GM18861 (cell line): Measurements from ENCODE around the gene MT1HL1.
"Not testable (repeated sequence)": the region's sequence is repeated elsewhere in the genome, so short reads cannot be mapped to it uniquely, and the experiment has no call there.

Experiments
- ATAC-seq: cut with Tn5 transposase; IDR thresholded peaks from one replicate; pipeline ENCODE4 v1.9.1; 2021; ENCODE audit not compliant: unreplicated experiment

Gene MT1HL1

DNA sequence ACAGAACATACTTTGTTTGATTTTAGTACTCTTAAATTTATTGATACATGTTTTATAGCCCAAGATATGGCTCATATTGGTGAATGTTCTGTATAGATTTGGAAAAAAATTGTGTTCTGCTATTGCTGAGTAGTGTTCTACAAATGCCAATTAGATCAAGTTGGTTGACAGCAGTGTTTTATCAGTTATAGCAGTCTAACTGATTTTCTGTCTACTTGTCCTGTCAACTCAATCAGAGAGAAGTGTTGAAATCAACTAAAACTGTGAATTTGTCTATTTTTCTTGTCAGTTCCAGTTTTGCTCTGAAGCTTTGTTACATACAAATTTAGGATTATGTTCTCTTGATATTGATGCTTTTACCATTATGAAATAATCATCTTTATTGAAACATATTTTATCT is 14.7 kb upstream of the MT1HL1 start:
- ATAC-seq, result no peak

DNA sequence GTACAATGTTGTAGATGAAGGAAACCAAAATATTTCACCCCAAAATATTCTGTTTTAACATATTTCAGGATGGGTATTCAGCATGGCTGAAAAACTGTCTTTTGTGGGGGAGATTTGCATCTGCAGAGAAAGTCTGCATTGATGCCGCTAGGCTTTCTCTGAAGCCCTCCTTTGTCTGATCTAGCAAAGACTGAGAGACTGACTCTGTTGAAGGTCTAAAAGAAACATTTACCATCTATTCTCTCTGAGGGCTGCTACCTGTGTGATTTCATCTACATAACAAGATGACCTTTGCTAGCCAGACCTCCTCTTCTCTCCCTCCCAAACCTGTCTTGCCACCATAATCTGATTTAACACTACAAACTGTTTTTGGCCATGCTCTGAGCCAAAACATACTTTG is 12.4 kb upstream of the MT1HL1 start:
- ATAC-seq, result no peak

DNA sequence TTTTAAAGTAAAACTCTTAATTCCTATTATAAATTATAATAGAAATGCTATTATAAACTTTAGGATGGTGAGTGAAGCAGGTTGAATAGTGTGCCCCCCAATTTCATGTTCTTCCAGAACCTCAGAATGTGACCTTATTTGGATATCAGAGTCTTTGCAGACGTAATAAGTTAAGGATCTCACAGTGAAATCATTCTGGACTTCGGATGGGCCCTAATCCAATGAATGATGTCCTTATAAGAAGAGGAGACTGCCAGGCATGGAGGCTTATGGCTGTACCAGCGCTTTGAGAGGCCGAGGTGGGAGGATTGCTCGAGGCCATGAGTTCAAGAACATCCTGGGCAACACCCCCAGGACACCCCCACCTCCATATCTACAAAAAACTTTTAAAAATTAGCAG is 9.4 kb upstream of the MT1HL1 start:
- no peak for ATAC-seq

DNA sequence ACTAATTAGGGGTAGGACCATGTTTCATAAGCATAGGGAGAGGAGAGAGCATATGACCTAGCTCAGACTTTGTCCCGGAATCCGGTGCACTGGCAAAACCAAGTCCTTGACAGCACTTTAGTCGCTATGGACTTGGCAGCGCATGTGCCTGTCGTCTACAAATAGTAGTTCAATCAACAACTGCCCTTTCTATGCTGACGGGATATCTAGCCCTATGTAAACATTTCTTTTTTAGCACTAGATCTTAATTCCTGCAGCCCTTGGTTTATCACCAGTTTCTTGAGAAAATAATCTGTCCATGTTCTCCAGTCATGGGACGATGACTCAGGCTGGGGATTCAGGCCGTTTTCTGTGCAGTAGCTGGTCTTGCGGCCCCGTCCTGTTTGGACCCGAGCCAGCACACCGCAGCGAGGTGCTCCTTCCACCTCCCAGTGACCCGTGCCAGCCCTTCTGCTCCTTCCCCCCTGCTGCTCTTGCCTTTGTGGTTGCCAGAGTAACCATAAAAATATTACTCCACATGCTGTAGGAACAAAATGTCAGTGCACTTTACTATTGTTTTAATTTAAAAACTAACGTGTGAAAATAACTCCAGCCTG is 8.6 kb upstream of the MT1HL1 start:
- ATAC-seq, result no peak

DNA sequence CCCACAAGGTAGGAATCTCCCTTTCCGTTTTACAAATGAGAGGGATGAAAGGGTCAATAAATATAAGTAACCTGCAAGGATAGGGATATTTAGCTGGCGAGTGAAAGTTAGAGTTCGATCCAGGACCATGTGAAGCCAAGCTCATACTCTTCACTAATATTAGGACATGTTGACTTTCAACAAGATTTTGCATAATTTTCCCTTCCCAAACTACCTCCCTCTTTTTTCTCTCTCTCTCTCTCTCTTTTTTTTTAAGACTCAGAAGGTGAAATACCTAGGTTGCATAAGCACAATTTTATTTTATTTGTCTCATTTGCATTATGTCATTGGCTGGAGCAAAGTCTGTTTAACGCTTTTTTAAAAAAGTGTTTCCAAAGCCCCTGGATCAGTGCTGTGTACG is 8.1 kb upstream of the MT1HL1 start:
- ATAC-seq, result no peak

DNA sequence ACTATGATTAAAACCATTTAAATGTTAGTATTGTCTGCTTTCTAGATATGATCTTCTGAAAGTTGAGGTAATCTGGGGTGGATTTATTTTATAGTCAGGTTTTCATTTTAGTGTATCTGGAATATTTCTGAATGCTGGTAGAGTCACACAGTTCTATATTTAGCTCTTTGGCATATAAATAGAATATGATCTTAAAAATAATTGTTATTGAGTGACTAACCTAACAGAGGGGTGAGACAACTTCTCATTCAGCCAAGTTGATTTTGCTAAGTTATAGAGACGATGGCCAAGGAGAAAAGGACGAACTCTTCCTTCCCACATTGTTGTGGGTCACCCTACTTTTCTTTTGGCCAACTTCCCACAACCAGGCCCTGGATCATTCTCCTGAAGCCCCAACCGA is 7.2 kb upstream of the MT1HL1 start:
- ATAC-seq, result no peak

DNA sequence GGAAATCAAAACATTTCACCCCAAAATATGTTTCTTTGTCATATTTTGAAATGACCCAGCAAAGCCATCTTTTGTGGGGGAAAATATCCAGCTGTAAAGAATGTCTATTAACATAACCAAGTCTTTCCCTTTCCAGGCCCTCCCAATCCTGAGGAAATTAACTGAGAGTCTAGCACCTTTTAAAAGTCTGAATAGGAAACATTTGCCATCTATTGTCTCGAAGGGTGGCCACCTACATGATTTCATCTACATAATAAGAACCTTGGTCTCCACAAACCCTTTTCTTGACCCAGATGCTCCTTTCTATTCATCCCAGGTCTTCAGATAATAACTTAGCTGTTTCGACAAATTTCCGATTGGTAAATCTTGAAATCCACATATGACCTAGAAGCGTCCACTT is 5.4 kb upstream of the MT1HL1 start:
- no peak for ATAC-seq

DNA sequence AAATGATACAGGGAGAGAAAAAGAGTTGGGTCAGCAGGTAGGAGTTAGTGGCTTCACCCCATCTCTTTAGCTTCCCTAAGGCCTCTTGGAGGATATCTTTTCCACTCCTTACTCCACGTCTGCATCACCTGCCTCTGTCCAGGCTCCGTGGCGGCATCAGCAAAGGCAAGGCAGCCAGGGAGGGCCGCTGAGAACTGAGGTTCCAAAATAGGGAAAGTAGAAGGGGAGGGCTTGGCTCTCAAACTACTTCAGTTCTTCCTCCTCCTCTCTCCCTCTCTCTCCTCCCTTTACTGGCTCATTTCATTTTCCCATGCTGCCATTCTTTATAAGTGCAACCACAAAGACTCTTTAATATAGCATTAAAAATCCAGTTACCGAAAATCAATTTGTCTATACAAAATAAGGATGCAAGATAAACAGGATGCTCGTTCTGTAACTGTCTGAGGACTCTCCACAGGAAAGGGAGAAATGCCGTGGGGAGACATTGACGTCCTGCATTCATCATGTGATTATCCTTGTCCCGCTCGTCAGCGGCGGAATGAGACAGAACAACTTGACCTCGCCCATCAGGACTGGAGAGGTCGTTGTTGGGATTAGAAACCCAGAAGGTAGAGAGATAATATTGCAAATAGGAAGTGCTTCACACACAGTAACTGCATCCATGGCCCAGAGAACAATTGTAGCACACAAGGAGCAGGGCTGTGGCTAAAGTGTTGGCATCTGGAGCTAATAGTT is 3.1 kb upstream of the MT1HL1 start:
- no peak for ATAC-seq

DNA sequence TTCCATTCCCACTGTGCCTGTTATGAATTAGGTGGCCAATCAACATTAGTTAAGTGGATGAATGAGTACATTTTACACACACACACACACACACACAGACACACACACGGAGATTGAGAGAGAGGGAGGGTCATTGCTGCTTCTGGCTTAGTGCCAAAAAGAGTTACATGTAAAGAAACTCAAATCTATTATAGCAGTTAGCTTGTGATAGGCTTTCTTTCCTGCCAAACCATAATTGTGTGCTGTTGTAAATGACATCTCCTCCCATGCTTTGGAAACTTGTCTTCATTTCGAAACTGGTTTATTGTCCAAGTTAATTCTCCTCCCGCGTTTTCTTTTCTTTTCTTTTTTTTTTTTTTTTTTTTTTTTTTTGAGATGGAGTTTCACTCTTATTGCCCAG is 1.4 kb upstream of the MT1HL1 start:
- no peak for ATAC-seq

DNA sequence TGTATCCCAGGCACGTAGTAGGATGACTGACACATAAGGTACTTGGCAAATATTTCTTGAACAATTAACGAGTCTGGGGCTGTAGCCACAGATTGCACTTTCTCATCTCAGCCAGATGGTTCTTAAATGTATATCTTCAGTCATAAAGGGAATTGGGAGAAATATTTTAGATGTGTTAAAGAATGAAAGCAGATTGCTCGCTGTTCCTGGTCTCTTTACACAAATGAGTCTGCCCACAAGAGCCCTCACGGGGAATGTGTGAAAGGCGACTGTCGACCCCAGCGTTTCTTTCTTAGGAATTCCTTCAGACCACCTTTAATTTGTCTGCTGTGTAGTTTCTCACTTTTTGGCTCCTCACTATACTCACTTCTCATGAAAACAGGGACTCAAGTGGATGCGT is 725 bp downstream of the MT1HL1 start:
- ATAC-seq, result no peak

DNA sequence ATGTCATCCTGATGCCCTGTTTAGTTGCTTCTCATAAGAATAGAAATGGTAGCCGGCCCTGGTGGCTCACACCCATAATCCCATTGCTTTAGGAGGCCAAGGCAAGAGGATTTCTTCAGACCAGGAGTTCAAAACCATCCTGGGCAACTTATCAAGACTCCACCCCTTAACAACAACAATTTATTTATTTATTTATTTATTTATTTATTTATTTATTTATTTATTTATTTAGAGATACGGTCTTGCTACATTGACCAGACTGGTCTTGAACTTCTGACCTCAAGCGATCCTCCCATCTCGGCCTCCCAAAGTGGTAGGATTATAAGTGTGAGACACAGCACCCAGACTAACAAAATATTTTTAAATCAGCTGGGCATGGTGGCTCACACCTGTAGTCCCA is 4.0 kb downstream of the MT1HL1 start:
- ATAC-seq, result no peak

DNA sequence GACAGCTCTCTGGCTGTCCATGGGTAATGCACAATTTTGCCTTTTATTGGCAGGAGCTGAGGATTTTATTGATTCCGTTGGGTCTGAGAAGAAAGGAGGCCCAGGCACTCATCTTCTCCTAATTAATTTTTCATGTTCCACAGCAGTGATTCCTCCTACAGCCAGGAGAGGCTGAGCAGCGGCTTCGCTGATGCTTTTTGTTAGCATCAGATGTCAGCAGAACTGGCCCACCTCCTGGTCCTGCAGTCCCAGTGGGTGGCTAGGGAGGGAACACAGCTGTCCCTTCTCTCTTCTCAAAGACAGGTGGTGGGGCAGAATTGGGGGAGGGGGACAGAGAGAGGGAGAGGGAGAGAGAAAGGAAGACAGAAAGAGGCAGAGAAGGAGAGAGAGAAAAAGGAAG is 5.7 kb downstream of the MT1HL1 start:
- ATAC-seq, result no peak

DNA sequence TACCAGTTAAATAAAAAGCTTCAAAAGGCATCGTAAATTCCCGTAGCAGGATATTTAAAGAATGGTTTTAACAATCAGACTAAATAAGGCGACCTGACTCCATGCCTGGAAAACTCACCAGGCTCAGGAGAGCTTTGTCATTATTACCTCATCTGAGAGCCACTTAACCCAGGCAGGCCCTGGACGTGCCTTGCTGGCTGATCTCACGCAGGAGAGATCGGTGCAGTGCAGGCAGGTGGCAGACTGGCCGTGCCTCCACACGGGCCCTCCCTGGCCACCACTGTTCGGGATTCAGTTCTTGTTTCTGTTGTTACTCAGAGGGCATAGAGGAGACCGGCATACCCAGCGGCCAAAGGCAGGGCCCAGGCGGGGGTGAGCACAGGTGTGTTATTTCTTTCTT is 6.4 kb downstream of the MT1HL1 start:
- ATAC-seq, result no peak

DNA sequence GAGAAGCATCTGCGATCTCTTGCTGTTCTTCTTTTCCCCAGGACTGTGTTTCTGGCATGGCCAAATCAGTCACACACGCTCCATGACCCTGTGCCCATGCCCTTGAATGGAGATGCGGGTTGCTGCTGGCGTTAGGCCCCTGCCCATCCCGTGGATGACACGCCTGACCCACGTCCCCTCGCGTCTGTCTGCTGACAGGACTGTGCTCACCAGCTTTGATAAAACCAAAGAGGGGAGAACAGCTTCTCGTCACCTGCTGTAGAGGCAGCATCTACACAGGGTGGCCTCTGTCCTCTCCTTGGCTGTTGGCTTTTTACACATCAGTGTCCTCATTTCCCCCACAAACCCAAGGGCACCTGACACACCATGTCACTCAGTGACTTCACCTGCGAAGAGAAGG is 6.9 kb downstream of the MT1HL1 start:
- ATAC-seq, result no peak

DNA sequence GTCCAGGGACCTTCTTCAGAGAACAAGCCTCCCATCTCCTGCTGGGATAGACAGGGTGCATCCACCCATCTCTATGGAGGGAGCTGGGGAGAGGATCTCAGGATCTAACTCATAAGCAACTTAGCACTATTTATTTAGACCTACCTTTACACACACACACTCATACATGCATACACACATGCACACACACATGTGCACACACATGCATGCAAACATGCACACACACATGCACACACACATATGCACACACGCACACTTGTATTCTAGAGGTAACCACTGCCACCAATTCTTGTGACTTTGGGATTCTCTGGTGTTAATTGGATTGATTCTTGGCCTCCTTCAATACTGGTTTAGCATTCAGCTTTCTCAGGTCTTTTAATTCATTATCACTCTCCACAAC is 9.8 kb downstream of the MT1HL1 start:
- ATAC-seq, result no peak

DNA sequence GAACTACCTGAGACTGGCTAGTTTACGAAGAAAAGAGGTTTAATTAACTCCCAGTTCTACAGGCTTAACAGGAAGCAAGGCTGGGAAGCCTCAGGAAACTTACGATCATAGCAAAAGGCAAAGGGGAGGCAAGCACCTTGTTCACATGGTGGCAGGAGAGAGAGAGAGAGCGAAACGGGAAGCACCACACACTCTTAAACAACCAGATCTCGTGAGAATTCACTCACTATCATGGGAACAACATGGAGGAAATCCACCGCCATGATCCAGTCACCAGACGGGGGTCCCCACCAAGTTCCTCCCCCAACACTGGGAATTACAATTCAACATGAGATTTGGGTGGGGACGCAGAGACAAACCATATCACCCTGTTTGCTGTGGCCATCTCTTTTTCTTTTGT is 11.8 kb downstream of the MT1HL1 start:
- no peak for ATAC-seq

DNA sequence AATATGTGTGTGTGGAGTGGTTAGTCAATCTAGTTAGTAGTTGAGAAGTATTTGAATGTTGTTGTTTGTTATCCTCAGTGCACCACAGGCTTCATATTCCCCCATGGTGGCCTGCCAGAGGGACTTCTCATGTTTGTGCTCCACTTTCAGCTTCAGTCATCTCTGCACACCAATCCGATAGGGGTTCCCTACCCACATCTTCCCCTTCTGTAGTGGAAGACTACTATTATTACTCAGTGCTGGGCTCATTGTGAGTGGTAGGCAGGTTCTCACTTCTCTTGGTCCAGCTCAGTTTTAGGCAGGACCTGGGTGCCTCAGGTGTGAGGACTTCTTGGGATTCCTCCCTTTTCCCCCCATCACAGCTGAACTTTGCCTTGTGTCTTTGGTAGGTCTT is 14.2 kb downstream of the MT1HL1 start:
- ATAC-seq, result no peak

DNA sequence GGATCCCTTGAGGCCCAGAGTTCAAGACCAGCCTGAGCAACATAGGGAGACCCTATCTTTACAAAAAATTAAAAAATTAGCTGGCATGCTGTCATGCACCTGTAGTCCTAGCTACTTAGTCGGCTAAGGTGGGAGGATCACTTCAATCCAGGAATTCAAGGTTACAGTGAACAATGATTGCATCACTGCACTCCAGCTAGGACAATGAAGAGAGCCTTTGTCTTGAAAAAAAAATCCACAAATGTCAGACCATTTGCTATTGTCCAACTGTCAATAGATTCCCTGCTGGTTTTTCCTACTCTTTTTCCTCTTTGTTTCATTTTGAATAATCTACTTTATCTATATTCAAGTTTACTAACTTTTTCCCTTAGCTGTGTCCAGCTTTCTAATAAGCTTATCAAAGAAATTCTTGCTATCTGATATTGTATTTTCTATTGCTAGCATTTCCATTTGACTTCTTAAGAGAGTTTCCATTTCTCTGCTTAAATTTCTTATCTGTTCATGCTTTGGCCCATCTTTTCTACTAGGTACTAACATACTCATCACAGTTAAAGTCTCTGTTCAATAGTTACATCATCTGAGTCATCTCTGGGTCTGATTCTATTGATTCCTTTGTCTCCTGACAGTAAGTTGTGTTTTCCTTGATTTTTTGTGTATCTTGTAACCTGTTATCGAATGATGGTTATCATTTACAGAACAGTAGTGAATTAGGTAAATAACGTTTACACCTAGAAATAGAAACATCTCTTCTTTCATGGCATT is 14.8 kb downstream of the MT1HL1 start:
- no peak for ATAC-seq

DNA sequence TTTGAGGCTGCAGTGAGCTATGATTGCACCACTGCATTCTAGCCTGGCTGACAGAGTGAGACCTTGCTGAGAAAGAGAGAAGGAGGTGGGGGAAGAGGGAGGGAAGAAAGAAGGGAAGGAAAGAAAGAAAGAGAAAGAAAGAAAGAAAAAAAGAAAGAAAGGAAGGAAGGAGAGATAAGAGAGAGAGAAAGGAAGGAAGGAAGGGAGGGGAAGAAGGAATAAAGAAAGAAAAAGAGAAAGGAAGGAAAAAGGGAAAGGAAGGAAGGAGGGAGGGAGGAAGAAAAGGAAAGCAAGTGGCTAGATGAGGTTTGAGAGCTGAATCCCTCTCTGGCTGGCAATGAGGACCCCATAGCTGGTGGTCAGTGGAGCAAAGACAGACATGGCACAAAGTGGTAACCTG is 20.4 kb downstream of the MT1HL1 start:
- ATAC-seq, result no peak

DNA sequence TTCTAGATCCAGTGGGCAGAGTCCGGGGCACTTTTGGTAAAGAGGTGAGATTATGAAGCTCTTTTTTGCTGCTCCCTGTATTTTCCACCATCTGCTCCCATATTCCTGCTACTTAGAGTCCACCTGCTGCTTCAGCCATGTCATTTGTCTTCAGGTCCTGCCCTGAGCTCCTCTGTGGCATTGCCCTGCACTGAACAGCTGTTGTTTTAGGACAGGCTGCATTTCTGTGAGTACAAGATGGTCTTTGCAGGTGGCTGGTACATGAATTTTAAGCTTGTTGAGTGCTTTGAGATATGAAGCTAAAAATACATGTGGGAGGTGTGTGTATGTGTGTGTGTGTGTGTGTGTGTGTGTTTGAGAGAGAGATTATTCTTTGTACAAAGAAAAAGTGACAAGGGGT is 21.9 kb downstream of the MT1HL1 start:
- no peak for ATAC-seq

DNA sequence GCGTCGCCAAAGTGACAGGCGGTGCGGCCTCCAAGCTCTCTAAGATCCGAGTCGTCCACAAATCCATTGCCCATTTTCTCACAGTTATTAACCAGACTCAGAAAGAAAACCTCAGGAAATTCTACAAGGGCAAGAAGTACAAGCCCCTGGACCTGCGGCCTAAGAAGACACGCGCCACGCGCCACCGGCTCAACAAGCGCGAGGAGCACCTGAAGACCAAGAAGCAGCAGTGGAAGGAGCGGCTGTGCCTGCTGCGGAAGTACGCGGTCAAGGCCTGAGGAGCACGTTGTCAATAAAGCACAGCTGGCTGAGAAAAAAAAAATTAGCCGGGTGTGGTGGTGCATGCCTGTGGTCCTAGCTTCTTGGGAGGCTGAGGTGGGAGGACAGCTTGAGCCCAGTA is 22.8 kb downstream of the MT1HL1 start:
- not testable (repeated sequence) for ATAC-seq

DNA sequence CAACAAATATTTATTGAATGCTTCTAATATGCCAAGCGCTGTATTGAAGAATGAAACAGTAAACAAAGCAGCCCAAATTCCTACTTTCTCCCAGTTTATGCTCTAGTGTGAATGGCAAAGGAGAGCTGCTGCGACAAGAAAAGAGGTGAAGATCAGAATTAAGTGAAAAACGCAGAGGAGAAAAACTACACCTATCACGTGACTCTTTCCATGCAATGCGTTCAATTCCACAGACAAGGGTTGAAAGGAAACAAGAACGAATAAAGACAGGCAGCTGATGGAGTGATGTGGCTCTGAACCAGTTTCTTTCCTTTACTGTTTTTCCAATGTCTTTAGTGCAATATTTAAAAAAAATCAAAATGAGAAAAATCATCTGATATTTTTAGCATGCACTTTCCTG is 23.6 kb downstream of the MT1HL1 start:
- ATAC-seq, result no peak
